Activated CD8-positive, alpha-beta memory T cell treated with anti-CD3 and anti-CD28 coated beads, Interleukin-2, amount 50 U/mL, for 48 hours (primary cell): ENCODE data around the gene STK33.
A peak's percentile ranks its signal among the peaks of the same experiment; 100 is the strongest.

Experiments used
- DNase-seq: peaks from one replicate; pipeline ENCODE4 v3.0.0-alpha.2; 2020

The STK33 gene

DNA sequence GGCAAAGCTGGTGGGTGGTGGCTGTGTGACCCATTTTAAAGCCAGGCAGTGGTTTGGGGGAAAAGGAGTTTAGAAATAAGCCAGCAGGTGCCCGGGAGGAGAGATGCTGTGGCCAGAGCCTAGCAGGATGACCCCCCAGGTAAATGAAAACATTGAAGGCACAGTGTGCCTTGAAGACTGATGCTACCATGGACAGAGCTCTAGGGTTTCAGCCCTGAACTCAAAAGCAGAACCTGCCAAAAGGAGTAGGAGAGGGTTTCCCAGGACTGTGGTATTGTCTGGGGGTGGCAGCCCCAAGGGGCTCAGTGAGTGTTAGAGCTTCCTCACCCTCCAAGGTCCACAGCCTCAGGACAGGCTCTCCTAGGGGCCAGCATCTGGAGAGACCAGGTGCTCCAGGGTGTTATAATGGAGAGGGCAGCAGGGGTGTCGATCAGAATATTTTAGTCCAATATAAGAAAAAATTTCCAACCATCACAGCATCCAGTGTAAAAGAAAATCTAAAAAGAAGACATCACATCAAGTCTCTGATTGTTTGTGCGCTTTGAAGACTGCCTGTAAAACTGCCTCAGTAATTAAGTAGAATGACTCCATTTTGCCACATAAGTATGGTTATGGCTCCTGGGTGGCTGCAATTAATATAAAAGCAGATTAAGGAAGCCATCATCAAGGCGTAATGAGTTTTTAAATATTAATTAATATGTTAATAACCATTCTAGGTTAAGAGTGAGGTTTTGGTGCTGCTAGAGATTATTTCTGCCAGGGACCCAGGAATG lies 241.7 kb downstream of the STK33 start:
- no peak for DNase-seq

- DNase-seq: no peak
Observed at GRCh38 chr11:8351223-8351622, 242.8 kb downstream of the STK33 start.

DNA sequence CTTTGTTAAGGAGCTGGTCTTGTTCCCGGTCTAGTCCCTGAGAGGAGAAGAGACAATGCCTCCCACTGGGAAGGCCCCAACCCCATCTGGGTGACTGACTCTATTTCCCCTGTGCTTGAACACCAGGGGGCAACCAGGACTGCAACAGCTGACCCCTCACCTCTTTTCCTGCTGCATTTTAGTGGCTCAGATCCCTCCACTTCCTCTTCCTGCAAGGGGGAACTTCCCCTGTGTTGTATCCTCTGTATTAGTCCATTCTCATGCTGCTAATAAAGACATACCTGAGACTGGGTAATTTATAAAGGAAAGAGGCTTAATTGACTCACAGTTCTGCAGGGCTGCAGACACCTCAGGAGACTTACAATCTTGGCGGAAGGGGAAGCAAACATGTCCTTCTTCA lies 246.1 kb downstream of the STK33 start:
- no peak for DNase-seq

- no peak for DNase-seq
Observed at GRCh38 chr11:8346157-8346755, 247.8 kb downstream of the STK33 start.

DNA sequence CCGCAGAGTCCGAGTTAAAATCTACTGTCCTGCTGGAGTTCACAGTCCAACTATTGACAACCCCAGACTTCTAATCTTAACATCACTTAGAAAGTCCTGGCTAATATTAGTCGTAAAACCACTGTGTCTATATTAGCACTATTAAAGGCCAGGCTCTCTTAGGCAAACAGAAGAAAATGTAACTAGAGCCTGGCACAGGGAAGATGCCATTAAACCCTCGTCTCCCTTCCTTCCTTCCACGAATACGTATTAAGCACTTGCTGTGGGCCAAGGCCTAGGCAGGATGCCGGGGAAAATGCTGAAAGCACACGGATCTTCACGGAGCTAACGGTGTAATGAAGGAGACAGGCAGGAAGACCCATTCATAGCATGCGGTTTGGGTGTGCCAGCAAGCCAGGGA lies 248.8 kb downstream of the STK33 start:
- DNase-seq: no peak

- DNase-seq: no peak
Observed at GRCh38 chr11:8344346-8344745, 249.7 kb downstream of the STK33 start.

DNA sequence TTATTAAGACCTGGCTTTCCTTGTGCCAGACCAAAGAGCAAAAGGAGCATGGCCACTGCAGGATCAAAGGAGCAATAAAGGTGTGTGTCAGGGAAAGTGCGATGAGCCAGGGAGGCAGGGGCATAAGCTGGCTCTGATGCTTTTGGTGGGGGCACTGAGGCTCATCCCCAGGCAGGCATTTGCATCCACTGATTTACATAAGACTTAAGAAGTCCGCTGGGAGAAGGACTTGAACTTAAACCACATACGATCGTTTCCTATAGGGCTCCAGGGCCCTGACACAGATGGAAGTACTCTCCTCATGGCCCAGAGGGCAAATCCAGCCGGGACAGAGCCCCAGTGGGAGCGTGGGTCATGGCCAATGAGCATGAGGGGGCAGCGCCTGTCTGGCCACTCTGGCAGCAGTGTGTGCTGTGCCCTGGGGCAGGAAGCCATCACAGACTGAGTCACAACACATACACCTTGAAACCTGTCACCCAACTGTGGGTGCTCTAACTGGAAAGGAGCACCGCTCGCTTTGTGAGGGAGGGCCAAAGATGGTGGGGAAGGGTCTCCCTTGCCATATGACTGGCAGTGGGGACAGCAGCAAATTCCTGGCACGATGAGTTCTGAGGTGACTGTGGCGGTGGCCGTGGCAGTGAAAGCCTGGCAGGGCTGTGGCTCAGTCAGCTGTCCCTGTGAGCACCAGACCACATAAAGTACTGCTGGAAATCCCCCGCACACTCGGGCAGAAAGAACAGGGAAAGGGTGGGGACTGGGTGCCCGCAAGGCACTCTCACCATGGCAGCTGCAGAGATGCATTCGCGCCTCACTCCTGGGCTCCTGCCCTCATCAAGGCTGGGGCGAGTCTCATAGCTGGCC lies 251.0 kb downstream of the STK33 start:
- DNase-seq: peak; percentile 54

GRCh38 chr11:8341996-8342395 lies 252.0 kb downstream of the STK33 start:
- no peak for DNase-seq
